Esophagus (tissue), 2 donors: ENCODE measurements around the gene SELENOF. TPM values are rescaled to one million over a fixed set of nuclear protein-coding genes. Genes with fewer than 3 reads are reported as not detected.

ENCODE experiments used
- H3K27ac ChIP-seq, 2 donors: one replicate each; pipeline ENCODE4 v1.5.1; 2013; ENCODE audit warnings: low read depth in 2 of 2, mild to moderate bottlenecking in 2 of 2, inconsistent platforms in 1 of 2, low read length in 1 of 2, moderate library complexity in 1 of 2
- H3K27me3 ChIP-seq, 2 donors: one replicate each; pipeline ENCODE4 v1.6.1; 2013; ENCODE audit warnings: low read length in 2 of 2, control low read depth in 1 of 2, mild to moderate bottlenecking in 1 of 2; ENCODE audit not compliant: insufficient read depth in 2 of 2, control insufficient read depth in 1 of 2
- H3K36me3 ChIP-seq, 2 donors: one replicate each; pipeline ENCODE4 v1.6.1; 2013; ENCODE audit warnings: low read length in 1 of 2; ENCODE audit not compliant: control insufficient read depth in 2 of 2, insufficient read depth in 2 of 2
- H3K4me1 ChIP-seq, 2 donors: one replicate each; pipeline ENCODE4 v1.6.1; 2013; ENCODE audit warnings: low read length in 1 of 2; ENCODE audit not compliant: control insufficient read depth in 2 of 2, insufficient read depth in 2 of 2
- H3K4me3 ChIP-seq, 2 donors: one replicate each; pipeline ENCODE4 v1.5.1; 2013; ENCODE audit warnings: low read length in 2 of 2, mild to moderate bottlenecking in 2 of 2, low read depth in 1 of 2, moderate library complexity in 1 of 2
- H3K9me3 ChIP-seq, 2 donors: one replicate each; pipeline ENCODE4 v1.6.1; 2013; ENCODE audit warnings: mild to moderate bottlenecking in 2 of 2, low read depth in 1 of 2, low read length in 1 of 2, moderate library complexity in 1 of 2; ENCODE audit not compliant: control insufficient read depth in 2 of 2, insufficient read depth in 1 of 2
- WGBS, 2 donors: extraction: QIAGEN DNeasy Blood & Tissue Kit; methylation state at CpG; one replicate each; pipeline ENCODE4 v1.1.7; 2013; 5-methylcytosine and 5-hydroxymethylcytosine counted together
- polyA plus RNA-seq, 2 donors: library from polyadenylated mRNA; stranded (reverse); fragments of 200-250 nt; gene quantifications; one replicate each; pipeline ENCODE4 v1.2.3, GENCODE V29; 2013
- donor health status: healthy with polysubstance abuse.
- donor health status: Bipolar disorder and iron deficiency.

SELENOF gene
- polyA plus RNA-seq, 2 donors: 44.4 to 64.9 TPM

GRCh38 chr1:86942042-86942441 is 28.1 kb upstream of the SELENOF start:
- Histone ChIP-seq H3K27me3 (no peaks in the 10 kb centered on the region), H3K4me3 (no peak overlapping the region), H3K36me3 (no peaks in the 10 kb centered on the region), H3K9me3 (no peaks in the 10 kb centered on the region), H3K27ac (no peak overlapping the region), H3K4me1 (no peaks in the 10 kb centered on the region)
- WGBS, 2 donors: 25 to 32% methylated on average over 1 of the region's 1 CpG

GRCh38 chr1:86940599-86940998 is 26.7 kb upstream of the SELENOF start:
- H3K9me3 ChIP-seq: no peaks in the 10 kb centered on the region
- no peaks in the 10 kb centered on the region for H3K4me1 ChIP-seq
- no peaks in the 10 kb centered on the region for H3K36me3 ChIP-seq
- 98 to 99% methylated on average over 2 of the region's 2 CpGs for WGBS, 2 donors
- no peak overlapping the region for H3K27ac ChIP-seq
- H3K27me3 ChIP-seq: no peaks in the 10 kb centered on the region
- H3K4me3 ChIP-seq: no peak overlapping the region

- Histone ChIP-seq H3K36me3 (no peaks in the 10 kb centered on the region), H3K4me1 (no peaks in the 10 kb centered on the region), H3K4me3 (no peak overlapping the region), H3K9me3 (no peaks in the 10 kb centered on the region), H3K27ac (no peak overlapping the region), H3K27me3 (no peaks in the 10 kb centered on the region)
- WGBS, 2 donors: 73 to 80% methylated on average over 3 of the region's 3 CpGs
Observed at GRCh38 chr1:86939406-86939805, 25.5 kb upstream of the SELENOF start.

GRCh38 chr1:86938855-86939254 is 24.9 kb upstream of the SELENOF start:
- Histone ChIP-seq H3K4me3 (no peak overlapping the region), H3K4me1 (no peaks in the 10 kb centered on the region), H3K27me3 (no peaks in the 10 kb centered on the region), H3K9me3 (no peaks in the 10 kb centered on the region), H3K27ac (no peak overlapping the region), H3K36me3 (no peaks in the 10 kb centered on the region)
- WGBS, 2 donors: 95% methylated on average over 2 of the region's 2 CpGs

- Histone ChIP-seq H3K4me1 (no peaks in the 10 kb centered on the region), H3K9me3 (no peaks in the 10 kb centered on the region), H3K27ac (no peak overlapping the region), H3K4me3 (no peak overlapping the region), H3K27me3 (no peaks in the 10 kb centered on the region), H3K36me3 (no peaks in the 10 kb centered on the region)
- WGBS, 2 donors: 41 to 45% methylated on average over 1 of the region's 1 CpG
Observed at GRCh38 chr1:86938450-86938849, 24.5 kb upstream of the SELENOF start.

- H3K4me3 ChIP-seq: no peak overlapping the region
Observed at GRCh38 chr1:86933562-86934377, 19.8 kb upstream of the SELENOF start.

GRCh38 chr1:86933051-86933450 is 19.1 kb upstream of the SELENOF start:
- Histone ChIP-seq H3K9me3 (no peaks in the 10 kb centered on the region), H3K27ac (no peak overlapping the region), H3K27me3 (no peaks in the 10 kb centered on the region), H3K36me3 (no peaks in the 10 kb centered on the region), H3K4me3 (no peak overlapping the region), H3K4me1 (no peaks in the 10 kb centered on the region)
- 96 to 99% methylated on average over 3 of the region's 3 CpGs for WGBS, 2 donors

More at GRCh38 chr1:86933562-86934377, 19.8 kb upstream of the SELENOF start:
- whole genome bisulfite sequencing, 2 donors: 66 to 85% methylated on average over 7 of the region's 7 CpGs
- H3K36me3 ChIP-seq: no peaks in the 10 kb centered on the region
- H3K9me3 ChIP-seq: no peaks in the 10 kb centered on the region
- no peaks in the 10 kb centered on the region for H3K27me3 ChIP-seq
- H3K27ac ChIP-seq: no peak overlapping the region
- no peaks in the 10 kb centered on the region for H3K4me1 ChIP-seq

GRCh38 chr1:86928819-86929218 is 14.9 kb upstream of the SELENOF start:
- Histone ChIP-seq H3K4me1 (no peaks in the 10 kb centered on the region), H3K27ac (no peak overlapping the region), H3K4me3 (no peak overlapping the region), H3K9me3 (peaks cover 0 to 2% of the 10 kb centered on the region in 2 donors), H3K27me3 (no peaks in the 10 kb centered on the region), H3K36me3 (no peaks in the 10 kb centered on the region)
- WGBS, 2 donors: 69 to 71% methylated on average over 1 of the region's 1 CpG

- H3K36me3 ChIP-seq: no peaks in the 10 kb centered on the region
- H3K27ac ChIP-seq: no peak overlapping the region
- H3K9me3 ChIP-seq: peaks cover 0 to 2% of the 10 kb centered on the region in 2 donors
- WGBS, 2 donors: 98 to 100% methylated on average over 1 of the region's 1 CpG
- no peak overlapping the region for H3K4me3 ChIP-seq
- no peaks in the 10 kb centered on the region for H3K27me3 ChIP-seq
- no peaks in the 10 kb centered on the region for H3K4me1 ChIP-seq
Observed at GRCh38 chr1:86926883-86927282, 13.0 kb upstream of the SELENOF start.

GRCh38 chr1:86925742-86926141 is 11.8 kb upstream of the SELENOF start:
- Histone ChIP-seq H3K4me1 (no peaks in the 10 kb centered on the region), H3K27me3 (no peaks in the 10 kb centered on the region), H3K4me3 (no peak overlapping the region), H3K36me3 (no peaks in the 10 kb centered on the region), H3K27ac (no peak overlapping the region), H3K9me3 (peaks cover 0 to 2% of the 10 kb centered on the region in 2 donors)
- 100% methylated on average over 1 of the region's 1 CpG for WGBS, 2 donors
